ENCODE measurements around the gene ZNF644.
"Not testable (repeated sequence)": the region's sequence is repeated elsewhere in the genome, so short reads cannot be mapped to it uniquely, and the experiment has no call there.

Gene ZNF644

DNA sequence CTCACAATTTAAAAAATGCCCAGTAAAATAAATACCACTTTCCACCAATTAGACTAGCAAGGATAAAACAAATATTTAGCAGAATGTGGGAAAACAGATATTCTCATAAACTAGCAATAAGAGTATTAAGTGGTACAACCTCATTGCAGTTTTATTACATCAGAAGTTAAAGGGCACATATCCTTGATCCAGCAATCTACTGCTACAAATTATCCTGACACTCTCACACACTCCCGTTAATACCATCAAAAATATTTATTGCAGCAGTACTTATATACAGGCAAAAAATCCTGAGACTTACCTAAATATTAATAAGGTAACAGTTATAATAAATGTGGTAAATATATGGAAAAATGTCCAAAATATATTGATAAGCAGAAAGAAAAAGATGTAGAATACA lies 44.3 kb downstream of the ZNF644 start:
- DNase-seq, result no peak

DNA sequence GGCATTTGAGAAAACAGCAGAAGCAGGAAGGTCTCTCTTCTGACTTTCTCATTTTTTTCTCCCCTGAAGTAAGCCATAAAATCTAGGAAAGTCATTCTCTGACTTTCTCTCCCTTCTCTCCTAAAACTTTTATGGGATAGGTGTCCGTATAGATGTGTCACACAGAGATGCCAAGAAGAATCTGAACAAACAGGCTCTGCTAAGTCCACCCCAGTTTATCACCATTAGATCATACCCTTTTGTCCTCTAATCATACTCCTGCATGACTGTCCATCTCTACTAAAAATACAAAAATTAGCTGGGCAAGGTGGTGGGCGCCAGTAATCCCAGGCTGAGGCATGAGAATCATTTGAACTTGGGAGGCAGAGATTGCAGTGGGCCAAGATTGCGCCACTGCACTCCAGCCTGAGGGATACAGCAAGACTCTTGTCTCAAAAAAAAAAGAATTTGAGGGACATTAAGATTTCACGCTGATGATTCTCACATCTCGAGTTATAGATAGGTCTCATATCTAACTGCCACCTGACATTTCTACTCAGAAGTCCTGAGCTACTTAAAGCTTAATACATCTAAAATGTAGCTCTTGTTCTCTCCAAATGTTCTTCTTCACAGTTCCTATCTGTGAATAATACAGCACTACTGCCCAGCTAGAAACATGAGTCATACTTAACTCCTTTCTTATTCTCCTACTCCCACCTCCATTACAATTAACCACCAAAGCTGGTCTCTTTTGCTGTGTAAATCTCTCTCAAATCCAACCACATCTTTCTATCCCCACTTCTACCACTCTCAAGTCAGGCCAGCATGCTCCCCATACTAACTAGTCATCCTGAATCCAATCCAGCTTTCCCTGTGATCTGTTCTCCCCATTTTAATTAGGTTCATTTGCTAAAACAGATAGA lies 47.7 kb downstream of the ZNF644 start:
- DNase-seq, result no peak

DNA sequence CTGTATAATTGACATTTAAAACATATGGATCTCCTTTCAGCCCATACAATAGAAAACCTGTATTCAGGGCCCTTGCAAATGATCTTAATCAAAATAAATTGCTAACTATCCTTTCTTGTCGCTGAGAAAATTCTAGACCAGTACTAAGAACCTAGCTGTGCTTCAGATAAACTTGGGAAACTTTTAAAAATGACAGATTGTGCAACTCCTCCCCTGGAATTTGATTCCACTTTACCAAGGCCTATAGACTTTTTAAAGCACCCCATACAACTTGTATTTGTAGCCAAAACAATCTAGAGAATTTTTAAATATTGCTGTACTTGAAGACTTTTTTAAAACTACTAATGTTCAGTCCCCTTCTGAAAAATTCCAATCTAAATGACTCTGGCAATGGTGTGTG lies 51.6 kb downstream of the ZNF644 start:
- no peak for DNase-seq

DNA sequence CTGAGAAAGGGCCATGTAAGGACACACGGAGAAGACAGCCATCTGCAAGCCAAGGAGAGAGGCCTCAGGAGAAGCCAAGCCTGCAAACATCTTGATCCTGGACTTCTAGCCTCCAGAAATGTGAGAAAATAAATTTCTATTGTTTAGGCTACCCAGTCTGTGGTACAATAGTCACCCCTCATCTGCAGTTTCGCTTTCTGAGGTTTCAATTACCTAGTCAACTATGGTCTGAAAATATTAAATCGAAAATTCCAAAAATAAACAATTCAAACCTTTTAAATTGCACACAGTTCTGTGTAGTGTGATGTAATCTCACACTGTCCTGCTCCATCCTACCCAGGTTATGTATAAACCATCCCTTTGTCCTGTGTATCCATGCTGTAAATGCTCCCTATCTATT lies 52.6 kb downstream of the ZNF644 start:
- no peak for DNase-seq

DNA sequence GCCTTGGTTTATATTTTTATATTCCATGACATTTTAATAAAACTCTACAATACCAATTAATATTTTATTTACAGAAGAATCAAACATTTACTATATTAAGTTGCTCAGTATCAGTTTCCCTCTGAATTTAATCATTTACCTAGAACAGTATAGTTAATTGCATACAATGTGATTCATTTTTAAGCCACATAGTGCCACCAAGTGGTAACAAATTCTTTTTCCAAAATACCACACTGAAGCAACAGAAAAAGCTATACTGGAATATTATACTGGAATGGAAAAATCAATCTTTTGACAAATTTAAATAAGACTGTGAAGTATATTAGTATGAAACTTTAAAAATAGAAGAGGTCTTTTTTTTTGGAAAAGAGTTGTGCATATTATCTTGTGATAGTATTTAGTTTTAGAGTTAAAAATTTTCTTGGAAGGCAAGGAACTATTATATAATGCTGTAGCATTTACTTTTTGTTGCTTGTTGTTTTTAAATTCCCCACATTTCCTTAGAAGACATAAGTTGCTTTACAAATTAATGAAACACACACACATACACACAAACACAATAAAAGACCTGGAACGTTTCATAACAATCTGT lies 57.3 kb downstream of the ZNF644 start:
- DNase-seq, result no peak

DNA sequence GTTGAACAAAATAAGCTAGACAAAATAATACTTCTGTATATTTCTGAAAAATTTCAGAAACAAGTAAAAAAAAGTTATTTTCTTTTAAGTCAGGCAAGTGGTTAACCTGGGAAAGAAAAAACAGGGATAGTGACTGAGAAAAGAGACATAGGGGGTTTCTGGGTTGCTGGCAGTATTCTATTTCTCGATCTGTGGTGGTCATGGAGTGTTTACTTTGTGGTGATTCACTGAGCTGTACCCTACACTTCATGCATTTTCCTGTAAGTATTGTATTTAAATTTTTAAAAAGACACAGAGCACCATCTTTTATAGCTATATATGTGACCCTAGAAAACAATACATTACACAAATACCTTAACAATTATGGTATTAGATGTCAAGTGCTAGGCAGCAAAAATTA lies 58.2 kb downstream of the ZNF644 start:
- no peak for DNase-seq

DNA sequence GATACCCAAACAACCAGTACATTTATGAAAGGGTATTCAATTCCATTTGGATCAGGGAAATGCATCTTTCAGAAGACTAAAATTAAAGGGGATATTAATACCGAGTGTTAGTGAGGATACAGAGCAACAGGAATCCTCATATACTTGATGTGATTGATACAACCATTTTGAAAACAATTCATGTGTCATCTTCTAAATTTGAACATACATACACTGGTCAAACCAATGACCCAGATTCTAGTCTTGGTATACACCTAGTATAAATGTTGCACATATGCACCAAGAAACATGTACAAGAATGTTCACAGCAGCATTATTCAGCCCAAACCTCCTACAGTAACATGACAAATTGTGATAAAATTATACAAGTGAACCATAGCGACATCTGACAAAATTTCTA lies 58.6 kb downstream of the ZNF644 start:
- no peak for DNase-seq

DNA sequence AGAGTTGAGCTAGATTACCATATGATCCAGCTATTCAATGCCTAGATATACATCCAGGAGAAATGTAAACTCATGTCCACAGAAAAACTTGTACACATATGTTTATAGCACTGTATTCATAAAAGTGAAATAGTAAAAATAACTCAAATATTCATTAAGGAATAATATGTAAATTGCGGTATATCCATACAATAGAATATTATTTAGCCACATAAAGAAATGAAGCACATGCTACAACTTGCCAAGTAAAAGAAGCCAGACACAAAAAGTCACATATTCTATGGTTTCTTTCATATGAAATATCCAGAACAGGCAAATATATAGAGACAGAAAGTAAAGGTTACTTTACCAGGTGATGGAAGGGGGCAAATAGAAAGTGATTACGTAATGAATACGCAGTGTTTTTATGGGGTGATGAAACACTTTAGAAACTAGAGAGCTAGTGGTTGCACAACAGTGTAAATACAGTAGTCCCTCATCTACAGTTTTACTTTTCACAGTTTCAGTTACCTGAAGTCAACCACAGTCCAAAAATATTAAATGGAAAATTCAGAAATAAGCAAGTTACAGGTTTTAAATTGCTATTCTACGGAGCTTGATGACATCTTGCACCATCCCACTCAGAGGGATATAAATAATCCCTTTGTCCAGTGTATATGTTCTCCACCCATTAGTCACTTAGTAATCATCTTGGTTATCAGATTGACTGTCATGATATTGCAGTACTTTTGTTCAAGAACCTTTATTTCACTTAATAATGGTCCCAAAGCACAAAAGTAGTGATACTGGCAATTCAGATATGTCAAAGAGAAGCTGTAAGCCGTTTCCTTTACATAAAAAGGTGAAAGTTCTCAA lies 62.3 kb downstream of the ZNF644 start:
- no peak for DNase-seq

DNA sequence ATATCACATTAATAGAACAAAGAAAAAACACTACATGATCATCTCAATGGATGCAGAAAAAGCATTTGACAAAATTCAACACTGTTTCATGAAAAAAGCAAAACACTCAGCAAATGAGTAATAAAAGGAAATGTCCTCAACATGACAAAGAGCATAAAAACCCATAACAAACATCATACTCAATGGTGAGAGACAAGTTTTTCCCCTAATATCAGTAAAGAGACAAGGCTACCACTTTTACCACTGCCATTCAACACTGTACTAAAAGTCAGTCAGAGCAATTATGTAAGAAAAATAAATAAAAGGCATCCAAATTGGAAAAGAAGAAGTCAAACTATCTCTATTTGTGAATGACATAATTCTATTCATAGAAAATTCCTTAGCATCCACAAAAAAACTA lies 64.3 kb downstream of the ZNF644 start:
- DNase-seq, result no peak

DNA sequence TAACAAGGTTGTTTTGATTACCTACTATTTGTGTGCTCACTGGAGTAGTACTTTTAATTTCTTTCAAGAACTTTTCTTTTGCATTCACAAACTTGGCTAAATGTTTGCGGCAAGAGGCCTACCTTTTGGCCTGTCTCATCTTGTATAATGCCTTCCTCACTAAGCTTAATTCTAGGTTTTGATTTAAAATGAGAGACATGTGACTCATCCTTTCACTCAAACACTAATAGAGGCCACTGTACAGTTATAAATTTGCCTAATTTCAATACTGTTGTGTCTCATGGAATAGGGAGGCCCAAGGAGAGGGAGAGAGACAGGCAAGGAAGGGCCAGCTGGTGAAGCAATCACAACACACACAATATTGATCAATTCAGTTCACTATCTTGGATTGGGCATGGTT lies 66.1 kb downstream of the ZNF644 start:
- no peak for DNase-seq

DNA sequence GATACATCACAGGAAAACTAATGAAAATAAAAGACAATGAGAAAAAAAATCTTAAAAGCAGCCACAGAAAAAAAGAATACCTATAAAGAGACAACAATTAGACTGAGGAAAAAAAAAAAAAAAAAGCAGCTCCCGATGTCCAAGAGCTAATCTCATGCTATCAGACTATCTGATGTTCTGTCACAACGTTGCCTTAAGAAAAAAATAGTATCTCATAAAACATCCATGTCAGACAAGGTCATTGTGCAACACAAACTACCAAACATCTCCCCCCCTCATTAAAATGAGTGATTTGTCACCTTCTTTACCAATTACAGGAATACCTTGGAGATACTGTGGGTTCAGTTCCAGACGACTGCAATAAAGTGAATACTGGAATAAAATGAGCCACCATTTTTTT lies 68.9 kb downstream of the ZNF644 start:
- DNase-seq, result no peak

DNA sequence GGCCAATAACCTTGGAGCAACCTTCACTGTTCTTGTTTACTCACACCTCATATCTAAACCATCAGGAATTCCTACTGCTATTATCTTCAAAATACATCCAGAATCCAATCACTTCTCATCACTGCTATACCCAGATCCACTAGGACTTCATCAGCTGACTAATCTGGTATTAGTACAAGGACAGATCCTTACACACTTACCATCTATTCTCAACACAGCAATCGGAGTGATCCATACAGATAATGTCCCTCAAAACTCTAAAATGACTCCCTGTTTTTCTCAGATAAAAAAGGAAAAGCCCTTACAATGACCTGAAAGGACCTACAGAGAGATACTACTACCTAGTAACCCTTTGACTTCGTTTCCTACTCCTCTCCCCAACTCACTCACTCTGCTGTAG lies 70.8 kb downstream of the ZNF644 start:
- DNase-seq, result no peak

DNA sequence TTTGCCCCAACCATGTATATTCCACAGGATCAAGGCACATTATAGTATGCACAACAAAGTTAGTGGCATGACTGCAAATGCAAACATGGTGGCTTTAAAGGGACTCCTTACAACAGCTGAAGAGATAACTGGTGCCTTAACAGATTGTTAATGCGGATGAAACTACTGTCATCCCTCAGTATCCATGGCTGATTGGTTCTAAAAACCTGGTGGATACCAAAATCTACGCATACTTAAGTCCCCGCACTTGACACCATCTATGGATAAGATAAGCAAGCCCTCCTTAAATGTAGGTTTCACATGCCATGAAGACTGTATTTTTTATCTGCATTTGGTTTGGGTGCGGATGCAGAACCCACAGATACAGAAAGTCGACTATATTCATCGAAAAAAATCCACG lies 73.5 kb downstream of the ZNF644 start:
- DNase-seq, result no peak

DNA sequence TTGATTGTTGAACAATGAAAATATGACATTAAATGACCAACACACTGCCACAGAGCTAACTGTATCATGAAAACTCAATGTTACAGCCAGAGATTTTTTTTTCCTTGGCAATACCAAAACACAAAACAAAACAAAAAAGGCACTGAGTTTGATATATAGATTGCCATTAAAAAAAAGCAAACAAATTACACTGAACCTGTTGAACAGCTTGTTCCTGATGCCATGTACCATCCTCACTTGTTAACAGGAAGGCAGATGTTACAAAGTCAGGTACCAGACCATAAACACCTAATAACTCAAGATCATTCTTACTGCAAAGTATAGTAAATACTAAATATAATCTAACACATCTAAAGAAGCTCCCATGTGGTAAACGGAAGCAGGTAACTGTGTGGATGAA lies 75.2 kb downstream of the ZNF644 start:
- no peak for DNase-seq

DNA sequence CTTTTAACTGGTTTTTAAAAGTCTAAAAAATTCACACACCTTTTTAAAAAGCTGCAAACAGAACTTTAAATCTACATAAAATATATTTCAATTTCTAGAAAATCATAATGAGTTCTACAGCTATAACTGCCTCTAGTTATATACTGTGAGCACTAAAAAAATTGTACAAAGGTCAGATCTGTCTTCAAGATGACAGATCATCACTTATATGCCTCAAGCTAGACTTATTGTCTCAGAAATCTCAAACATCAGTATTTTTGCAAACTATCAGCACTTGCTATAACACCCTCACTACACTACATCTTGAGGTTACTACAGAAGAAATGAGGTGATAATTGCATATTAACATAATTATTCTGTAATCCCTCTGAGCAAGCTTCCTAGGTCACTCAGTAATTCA lies 76.5 kb downstream of the ZNF644 start:
- no peak for DNase-seq

DNA sequence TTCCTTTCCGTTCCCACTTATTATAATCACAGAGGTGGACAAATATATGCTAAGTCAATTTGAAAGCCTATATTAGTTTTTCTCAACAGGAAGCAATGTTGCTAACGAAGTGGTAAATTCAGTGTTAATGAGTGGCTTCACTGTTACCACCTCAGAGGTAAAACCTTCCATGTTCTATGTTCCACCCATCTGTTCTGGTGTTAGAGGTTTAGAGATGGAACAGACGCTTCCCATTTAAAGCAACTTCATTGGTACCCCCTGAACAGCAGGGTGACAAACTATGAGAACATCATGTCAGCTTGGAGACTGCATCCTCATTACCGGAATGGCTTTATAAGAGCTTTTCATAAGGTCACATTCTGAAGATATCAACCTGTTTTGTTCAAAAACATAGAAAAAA lies 77.9 kb downstream of the ZNF644 start:
- no peak for DNase-seq

DNA sequence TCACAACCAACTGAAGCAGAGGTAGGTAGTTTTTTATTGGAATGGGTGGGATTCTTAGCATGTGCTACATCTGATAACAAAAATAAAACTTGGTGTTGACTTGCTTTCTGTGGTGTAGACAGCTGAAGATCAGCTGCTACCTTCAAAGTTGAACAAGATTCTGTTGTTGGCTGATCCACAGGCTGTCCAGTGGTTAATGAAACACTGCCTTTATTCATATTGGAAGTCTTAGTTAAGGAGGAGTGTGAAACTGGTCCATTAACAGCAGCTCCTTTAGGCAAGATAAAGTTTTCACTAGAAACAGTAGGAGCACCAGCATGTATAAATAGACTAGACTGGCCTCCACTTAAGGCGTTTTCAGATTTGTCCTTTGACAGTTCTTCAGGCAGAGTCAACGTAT lies 81.1 kb downstream of the ZNF644 start:
- no peak for DNase-seq

DNA sequence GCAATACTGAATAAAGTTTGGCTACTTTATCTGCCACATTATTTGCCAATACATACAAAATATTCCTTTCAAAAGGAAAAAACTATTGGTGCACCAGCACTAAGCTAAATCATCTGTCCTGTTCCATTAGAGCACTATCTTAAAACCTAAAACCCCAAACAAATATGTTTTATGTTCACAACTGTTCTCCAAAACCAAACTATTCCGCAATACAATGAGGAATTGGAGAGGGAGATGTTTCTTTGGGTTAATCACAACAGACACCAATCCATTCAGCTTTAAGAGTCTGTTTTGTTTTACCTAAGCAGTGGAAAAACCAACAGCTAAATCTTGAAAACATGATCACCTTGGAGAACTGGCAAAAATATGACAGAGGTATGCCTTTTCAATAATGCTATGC lies 85.1 kb downstream of the ZNF644 start:
- DNase-seq, result no peak

DNA sequence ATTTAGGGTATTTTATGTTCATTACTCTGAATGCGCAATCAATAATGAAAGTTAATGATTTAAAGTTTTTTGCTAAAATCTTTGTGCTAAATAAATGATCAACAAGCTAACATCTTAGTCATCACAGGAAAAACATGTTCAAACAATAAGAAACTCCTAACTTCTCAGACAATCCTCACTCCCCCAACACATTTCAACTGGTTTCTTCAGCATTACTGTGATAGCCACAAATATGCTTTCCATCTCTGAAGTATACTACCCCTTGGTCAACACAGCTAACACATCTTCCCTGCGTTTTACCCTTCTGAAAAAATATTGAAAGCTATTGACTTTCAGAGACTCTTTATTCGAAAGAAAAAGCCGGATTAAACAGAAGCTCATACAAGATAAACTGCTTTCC lies 85.8 kb downstream of the ZNF644 start:
- DNase-seq, result no peak

DNA sequence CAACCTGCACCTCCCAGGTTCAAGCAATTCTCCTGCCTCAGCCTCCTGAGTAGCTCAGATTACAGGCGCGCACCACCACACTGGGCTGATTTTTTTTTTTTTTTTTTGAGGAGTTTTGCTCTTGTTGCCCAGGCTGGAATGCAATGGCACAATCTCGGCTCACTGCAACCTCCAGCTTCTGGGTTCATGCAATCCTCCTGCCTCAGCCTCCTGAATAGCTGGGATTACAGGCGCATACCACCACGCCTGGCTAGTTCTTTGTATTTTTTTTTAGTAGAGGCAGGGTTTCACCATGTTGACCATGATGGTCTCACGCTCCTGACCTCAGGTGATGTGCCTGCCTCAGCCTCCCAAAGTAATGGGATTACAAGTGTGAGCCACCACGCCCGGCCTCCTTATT lies 93.6 kb downstream of the ZNF644 start:
- not testable (repeated sequence) for DNase-seq

DNA sequence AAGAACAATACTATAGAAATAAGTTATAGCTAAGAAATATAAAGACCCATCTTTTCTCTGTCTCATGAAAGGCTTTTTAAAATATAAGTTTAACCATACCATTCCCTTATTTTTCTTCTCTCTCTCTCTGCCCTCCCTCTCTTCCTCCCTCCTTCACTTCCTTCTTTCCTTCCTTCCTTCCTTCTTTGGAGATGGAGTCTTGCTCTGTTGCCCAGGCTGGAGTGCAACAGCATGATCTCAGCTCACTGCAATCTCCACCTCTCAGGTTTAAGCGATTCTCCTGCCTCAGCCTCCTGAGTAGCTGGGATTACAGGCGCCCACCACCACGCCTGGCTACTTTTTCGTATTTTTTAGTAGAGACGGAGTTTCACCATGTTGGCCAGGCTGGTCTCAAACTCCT lies 94.2 kb downstream of the ZNF644 start:
- DNase-seq, result not testable (repeated sequence)

DNA sequence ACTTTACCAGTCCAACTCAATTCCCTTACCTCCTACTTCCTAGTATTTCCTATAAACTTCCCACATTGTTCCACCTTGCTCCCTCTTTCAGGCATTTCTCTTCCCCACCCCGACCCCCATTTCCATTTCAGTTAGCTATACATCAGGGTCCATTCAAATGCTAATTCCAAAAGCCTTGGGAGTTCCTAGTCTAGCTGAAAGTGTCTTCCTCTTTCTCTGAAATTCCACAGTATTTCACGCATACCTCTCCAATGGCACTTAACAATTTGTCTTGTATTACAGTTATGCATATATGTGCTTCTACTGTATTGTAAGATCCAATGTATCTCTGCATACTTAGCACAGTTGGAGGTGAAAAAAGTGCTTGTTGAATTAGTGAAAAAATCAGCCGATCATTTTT lies 94.9 kb downstream of the ZNF644 start:
- no peak for DNase-seq

DNA sequence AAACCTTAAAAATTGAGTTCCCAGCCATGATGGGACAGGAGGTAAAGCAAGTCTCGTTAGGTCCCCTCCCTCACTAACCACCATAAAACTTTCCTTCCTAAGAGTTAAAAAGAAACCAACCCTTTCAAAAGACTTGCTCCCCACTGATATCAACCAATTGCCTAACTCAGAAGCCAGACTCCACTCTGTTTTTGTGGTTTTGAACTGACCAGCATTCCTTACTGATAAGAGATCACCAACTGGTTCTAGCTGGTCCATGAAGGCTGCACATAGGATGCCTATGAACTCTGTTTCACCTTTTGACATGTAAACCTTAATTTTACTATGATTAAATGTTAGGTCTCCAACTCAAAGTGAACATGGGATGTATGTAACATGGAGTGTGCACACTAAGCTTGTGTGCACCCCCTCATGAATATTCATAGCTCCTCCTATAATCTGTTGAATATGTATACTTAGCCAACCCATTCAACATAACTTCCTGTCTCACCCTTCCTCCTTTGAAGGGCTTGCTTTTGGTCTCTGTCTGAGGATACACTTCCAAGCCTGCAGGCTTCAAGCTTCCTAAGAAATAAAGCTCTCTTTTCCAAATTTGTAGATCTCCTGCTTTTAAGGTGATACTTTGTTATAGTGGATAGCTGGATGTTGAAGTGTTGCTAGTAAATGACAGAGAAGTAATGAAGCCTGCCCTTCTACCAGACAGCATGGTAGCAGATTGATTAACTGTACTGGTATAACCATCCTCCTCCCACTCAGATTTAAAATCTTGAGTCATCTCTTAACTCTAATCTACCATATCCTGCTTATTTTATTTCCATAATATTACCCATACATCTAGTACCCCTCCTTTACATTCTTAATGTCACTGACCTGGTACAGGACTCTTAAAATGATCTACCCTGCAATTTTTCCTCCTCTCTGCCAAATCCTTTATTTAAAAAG lies 95.6 kb downstream of the ZNF644 start:
- no peak for DNase-seq

All from GOT3 (cell line).